Superior temporal gyrus (tissue), 1 donor: ENCODE results near the gene DLG1.

Experiments
- DNase-seq: peaks from one replicate; pipeline ENCODE4 v3.0.0-alpha.2; 2016; ENCODE audit errors: extremely low spot score

Gene DLG1

GRCh38 chr3:197298341-197298944 is at the start of gene DLG1:
TSS of gene DLG1 (minus strand) at chr3:197298612. CDS start at chr3:197297204, 1,408 bp downstream.
- peak; percentile 68 for DNase-seq

DNA sequence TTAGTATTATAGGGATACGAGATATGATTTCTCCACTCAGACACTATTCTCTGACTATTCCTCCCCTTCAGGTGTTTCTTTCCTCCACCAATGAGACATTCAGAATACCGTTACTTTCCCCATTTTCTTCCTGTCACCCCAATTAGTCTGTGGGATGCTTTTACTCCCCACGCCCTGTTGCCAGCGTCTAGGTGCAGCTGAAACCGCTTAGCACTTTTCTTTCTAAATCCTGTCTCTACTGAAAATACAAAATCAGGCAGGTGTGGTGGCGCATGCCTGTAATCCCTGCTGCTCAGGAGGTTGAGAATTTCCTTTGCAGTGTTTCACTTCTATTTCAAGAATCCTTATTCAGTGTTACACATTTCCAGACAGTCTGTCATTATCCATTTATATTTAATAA is 49.6 kb upstream of the DLG1 start:
- no peak for DNase-seq

DNA sequence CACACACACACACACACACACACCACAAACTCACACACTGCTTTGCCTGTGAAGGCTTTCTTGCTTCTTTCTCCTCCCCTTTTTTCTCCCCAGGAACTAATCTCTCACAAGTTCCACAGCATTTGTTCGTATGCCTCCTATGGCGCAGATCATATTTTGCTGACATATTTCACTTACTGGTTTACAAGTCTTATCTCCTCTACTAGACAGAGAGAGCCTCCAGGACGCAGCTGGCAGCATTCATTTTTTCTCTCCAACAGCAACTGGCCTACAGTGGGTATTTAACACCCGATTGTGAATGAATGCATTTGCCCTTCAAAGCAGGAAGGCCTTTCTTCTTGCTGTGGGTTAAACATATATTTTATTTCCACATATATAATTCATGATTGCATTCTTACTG is 47.0 kb upstream of the DLG1 start:
- no peak for DNase-seq

GRCh38 chr3:197344582-197345318 is 46.3 kb upstream of the DLG1 start:
- DNase-seq = no peak

DNA sequence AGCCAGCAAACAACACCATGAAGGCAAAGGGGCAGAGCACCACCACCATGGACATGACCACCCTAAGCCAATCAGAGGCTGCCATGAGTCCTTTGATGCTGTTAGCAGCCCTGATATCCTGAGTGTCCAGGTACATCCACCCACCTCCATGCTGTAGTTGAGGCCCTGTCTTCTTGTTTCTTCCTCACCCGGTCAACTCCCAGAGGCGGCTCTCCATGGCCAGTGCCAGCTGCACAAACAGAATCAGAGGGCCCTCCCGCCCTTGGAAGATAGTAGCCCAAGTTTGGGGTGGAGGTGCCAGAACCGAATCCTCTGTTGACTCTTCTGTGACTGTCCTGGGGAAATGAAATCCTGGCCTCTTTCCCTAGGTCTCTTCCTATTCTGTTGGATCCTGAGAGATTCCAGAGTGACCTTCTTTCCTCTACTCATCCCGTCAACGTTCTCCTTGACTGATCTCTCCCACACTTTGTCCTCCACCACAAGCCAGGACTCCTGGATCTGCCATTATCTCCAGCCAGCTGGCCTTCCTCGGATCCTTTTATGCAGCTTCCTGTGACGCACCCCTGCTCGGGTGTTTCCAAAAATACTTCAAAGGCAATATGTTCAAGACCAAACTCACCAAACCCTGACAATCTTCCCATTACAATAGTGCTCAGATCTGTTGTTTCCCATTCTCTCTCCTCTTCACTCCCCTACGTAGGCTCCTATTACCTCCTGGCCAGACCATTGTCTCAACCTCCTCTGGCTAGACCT is 45.4 kb upstream of the DLG1 start:
- DNase-seq = no peak

DNA sequence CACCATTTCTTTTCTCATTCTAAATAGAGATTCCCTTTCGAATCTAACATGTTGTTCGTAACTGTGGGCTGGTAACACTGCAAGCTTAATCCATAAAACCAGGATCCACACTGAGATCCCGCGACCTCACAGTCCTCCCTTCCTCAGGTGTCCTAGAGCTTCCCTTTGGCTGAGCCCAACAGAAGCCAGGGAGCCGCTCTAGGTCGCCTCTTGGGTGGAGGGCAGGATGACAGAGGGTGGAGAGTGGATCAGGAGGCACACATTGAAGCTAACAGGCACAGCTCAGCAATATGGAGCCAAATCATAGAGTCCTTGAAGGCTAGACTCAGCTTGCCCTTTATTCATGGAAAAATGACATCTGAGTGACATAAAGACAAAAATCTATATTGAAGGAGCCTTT is 44.7 kb upstream of the DLG1 start:
- DNase-seq = no peak

DNA sequence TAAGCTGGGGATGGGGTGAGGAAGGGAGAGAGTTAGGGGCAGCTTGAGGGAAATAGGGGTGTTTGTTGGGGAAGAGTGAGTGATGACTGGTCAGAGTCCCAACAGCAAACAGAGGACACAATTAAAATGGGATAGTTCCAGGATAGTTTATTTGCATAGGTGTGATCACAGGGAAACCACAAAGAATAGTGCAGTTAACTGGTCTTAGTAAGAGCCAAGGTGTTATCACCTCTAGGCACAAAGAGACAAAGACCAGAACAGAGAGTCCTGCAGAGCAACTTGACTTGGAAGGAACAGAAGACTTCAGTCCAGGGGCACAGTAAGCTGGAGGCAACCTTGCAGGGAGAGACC is 42.1 kb upstream of the DLG1 start:
- no peak for DNase-seq

- no peak for DNase-seq
Observed at GRCh38 chr3:197339841-197340520, 41.6 kb upstream of the DLG1 start.

DNA sequence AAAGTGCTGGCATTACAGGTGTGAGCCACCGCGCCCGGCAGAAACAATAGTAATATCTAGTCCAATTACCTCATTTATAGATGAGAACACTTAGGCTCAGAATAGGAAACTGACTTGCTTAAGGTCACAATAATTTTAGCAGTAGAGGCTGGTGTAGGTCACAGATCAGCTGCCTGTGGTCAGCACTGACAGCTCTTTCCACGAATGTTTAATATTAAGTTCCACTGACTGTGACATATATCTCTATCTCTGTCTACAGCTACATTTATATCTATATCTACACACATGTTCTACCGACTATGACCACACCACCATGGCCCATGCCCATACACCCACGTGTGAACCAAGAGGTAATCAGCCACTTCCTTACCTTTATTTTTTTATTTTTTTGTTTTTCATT is 40.2 kb upstream of the DLG1 start:
- DNase-seq = no peak

DNA sequence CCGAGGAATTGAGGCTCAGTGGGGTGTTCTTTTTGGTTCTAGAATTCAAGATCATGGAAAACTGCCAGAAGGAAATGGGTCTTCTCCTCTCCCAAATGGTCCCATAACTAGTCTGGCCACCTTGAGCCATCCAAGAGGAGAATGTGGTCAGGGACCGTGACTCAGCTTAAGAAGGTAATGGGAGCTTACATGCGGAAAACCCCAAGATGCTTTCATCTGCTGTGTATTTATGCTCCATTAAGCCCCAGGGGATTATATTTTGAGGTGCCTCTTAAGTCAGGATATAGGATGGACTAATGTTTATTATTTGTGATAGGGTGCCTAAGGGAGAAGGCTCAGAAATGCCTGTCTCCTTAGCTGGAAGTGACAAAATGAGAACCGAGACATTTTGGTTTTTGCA is 39.2 kb upstream of the DLG1 start:
- DNase-seq = no peak

GRCh38 chr3:197337214-197337613 is 38.8 kb upstream of the DLG1 start:
- no peak for DNase-seq

DNA sequence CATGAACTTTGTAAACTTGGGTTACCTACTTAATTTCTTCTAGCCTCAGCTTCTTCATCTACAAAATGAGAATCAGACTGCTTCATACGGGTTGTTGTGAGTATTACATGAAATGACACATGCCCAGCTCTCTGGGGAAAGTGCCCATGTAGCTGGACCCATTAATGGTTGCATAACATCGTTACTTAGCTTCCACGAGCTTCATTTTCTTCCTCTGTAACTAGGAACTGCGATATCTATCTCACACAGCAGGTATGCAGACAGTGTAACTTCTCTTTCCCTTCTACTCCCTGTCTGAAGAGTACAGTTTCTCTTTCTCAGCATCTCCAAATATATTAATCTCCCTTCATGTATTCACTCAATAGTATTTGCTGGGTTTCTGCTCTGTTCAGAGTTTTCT is 37.9 kb upstream of the DLG1 start:
- DNase-seq = no peak

GRCh38 chr3:197335428-197336132 is 37.2 kb upstream of the DLG1 start:
- DNase-seq = no peak

DNA sequence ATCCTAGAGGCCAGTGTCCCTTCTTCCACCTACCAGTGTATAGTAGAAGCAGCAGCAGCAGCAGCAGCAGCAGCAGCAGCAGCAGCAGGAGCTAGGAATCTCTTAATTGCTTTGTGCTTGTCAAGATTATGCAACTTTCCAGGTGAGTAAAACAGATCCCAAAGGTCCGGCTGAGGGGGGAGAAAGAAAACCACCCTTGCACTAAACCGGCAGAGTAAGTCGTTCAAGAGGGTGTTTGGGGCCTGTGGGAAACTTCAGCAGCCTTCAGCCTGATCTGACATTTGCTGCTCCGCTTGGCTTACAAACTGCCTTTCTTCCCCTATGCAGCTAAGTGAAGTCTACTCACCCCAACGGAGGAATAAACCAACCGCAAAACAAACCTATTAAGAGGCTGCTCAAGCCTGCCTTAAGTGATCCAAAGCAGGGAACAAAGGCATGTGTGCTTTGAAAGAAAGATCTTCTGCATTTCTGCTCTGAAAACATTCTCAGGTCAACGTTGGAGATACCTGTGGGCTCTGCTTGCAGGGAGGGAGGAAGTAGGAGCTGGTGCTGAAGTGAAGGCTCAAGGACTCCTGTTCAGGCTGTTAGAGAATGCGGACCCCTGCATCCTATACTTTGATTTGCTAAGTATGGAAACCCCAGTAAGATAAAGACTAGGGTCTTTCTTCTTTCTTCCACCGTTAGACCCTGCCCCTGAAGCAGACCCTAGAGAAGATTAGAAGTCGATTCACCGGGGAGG is 35.7 kb upstream of the DLG1 start:
- DNase-seq = no peak

DNA sequence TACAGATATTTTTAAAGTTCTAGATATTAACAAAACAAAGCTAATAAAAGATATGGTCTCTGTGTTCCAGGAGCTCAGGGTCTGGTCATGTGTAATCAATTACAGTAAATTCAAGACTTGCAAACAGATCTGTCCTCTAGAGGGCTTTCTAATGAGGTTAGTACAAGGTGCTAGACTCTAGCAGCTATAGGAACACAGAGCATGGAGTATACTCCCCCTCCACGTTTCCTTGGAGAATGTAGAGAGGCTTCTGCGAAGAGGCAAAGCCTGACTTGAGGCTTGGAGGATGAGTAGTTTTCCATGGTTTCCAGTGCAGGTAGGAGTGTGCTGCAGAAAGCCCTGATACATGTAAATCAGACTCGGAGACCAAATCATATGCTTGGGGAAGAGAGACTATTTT is 32.7 kb upstream of the DLG1 start:
- no peak for DNase-seq

DNA sequence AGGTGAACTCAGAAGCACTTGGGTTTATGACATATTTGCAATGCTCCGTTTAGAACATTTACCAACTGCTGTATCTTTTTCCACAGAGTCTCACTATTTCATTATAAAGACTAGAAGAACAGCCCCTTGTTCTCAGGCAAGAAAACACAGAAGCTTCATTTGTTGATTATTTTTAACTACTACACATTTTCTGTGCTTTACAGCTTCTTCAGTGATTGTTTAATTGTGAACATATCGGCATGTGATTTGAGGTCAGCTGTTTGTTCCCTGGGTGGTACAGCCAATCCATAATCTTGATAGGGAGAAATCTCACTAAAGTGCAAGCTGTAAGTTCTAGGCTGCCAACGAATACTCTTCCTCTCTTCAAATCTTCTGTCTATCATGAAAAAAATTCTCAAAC is 31.0 kb upstream of the DLG1 start:
- DNase-seq = peak; percentile 78

GRCh38 chr3:197328198-197328597 is 29.8 kb upstream of the DLG1 start:
- DNase-seq = no peak

DNA sequence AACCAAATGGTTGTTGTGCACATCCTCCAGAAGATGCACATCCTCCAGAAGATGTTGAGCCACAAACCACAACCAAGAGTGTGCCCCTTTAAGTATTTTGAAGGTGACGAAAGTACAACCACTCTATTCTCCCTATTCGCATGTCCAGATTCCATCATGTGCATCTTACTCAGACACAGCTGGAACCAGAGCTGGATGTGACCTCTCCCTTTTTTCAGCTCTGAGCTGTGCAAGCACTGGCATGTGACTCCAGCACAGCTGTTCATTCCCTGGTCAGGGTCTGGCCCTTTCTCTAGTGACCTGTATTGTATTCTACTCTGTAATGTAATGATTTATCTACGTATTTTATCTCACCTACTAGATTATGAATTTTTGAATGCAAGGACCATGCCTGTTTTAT is 29.3 kb upstream of the DLG1 start:
- DNase-seq = peak; percentile 71

DNA sequence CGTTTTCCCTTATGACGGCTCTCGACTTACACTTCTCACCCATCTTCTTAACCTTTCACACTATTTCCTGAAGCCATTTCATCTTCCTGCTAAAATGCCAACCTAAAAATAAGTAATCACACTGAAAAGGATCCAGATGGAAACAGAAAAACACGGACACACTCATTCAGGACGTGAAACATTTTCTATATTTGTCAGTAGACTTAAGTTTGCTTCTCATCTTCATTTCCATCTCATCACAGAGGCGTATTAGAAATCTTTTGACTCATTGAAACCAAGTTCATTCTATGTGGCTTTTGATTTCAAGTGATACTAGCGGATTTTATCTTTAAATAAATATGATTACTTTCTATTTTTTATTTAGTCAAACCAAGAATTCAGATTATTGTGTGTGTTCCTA is 27.4 kb upstream of the DLG1 start:
- DNase-seq = no peak

GRCh38 chr3:197322149-197322548 is 23.7 kb upstream of the DLG1 start:
- no peak for DNase-seq

DNA sequence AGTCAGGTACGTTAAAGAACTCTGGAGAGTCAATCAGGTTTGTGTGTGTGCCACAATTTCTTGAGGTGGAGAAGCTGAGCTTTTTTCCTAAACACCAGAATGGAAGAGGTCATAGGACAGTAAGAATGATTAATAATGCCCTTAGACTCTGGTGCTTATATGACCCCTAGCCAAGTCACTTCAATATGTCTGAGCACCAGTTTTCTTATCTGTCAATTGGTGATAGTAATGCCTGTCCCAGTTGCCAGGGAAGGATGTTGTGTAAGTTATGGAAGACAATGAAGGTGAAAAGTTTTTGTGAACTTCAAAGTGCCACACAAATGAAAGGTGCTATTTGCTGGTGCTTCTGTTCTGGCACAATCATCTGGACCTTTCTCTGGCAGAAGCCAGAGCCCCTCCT is 22.2 kb upstream of the DLG1 start:
- no peak for DNase-seq
